ENCODE data around the gene ARL8B.

DNA sequence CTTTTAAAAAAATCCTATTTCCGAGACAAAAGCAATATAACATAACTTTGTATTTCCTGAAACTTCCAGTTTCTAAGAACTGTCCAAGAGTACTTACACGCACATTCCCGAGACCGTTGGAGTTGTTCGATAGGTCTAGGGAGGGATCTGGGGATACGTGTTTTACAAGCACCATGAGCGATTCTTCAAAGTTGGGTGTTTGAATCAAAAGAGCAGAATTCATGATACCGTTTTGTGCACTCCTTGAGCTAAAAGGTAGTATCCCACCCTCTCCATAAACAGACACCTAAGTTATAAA lies 64.7 kb downstream of the ARL8B start:
- TF ChIP-seq, protein P1, sequence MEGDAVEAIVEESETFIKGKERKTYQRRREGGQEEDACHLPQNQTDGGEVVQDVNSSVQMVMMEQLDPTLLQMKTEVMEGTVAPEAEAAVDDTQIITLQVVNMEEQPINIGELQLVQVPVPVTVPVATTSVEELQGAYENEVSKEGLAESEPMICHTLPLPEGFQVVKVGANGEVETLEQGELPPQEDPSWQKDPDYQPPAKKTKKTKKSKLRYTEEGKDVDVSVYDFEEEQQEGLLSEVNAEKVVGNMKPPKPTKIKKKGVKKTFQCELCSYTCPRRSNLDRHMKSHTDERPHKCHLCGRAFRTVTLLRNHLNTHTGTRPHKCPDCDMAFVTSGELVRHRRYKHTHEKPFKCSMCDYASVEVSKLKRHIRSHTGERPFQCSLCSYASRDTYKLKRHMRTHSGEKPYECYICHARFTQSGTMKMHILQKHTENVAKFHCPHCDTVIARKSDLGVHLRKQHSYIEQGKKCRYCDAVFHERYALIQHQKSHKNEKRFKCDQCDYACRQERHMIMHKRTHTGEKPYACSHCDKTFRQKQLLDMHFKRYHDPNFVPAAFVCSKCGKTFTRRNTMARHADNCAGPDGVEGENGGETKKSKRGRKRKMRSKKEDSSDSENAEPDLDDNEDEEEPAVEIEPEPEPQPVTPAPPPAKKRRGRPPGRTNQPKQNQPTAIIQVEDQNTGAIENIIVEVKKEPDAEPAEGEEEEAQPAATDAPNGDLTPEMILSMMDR (IDR thresholded peaks at IDR 0.05), result no peak
- TF ChIP-seq POLR2A (IDR thresholded peaks at IDR 0.05), result no peak

All from testis (tissue), 2 donors.